ENCODE measurements around the gene EPHB2.

- TF ChIP-seq EZH2 (IDR thresholded peaks at IDR 0.05; ENCODE audit: borderline replicate concordance, insufficient read depth, low read depth, low read length, poor library complexity, severe bottlenecking) (no peak), CTCF (IDR thresholded peaks at IDR 0.05) (no peak)
Observed at GRCh38 chr1:22801761-22802160, 91.1 kb downstream of the EPHB2 start.

All from B cell (primary cell).